Activated naive CD8-positive, alpha-beta T cell treated with anti-CD3 and anti-CD28 coated beads, Interleukin-2, amount 10 ng/mL, durations not matched to agents 7 days and 5 days (primary cell): ENCODE measurements around the gene OR5D16. TPM values are rescaled to one million over a fixed set of nuclear protein-coding genes. Genes with fewer than 3 reads are reported as not detected.
"Not testable (repeated sequence)": the region's sequence is repeated elsewhere in the genome, so short reads cannot be mapped to it uniquely, and the experiment has no call there.

Source experiments
- ATAC-seq: fragments of 150-1000 bp; cut with Tn5 transposase; one replicate; pipeline ENCODE4 v1.10.0; 2021; ENCODE audit warnings: low read depth, moderate library complexity
- POLR2A ChIA-PET: fragments of 350-600 bp; sonication (Branson Sonifier 250); formaldehyde crosslinking; loops from one replicate; lab custom pipeline; 2021; ENCODE audit warnings: antibody characterized with exemption; lab: Charles Lee
- DNase-seq: peaks from one replicate; pipeline ENCODE4 v3.0.0; 2021
- H3K27ac Mint-ChIP-seq: one replicate; pipeline ENCODE4 v1.8.0; 2022; ENCODE audit warnings: mild to moderate bottlenecking, mixed read lengths
- H3K27me3 Mint-ChIP-seq: one replicate; pipeline ENCODE4 v1.8.0; 2022; ENCODE audit warnings: mild to moderate bottlenecking, moderate library complexity, mixed read lengths
- H3K36me3 Mint-ChIP-seq: one replicate; pipeline ENCODE4 v1.8.0; 2021; ENCODE audit warnings: mild to moderate bottlenecking, mixed read lengths
- H3K4me1 Mint-ChIP-seq: one replicate; pipeline ENCODE4 v1.8.0; 2021; ENCODE audit warnings: mixed read lengths
- H3K4me3 Mint-ChIP-seq: one replicate; pipeline ENCODE4 v1.8.0; 2022; ENCODE audit warnings: mild to moderate bottlenecking, moderate library complexity, mixed read lengths
- H3K9me3 Mint-ChIP-seq: one replicate; pipeline ENCODE4 v1.8.0; 2021; ENCODE audit warnings: mixed read lengths
- total RNA-seq, 2 experiments: library from RNA; stranded (reverse); gene quantifications; one replicate each; pipeline ENCODE4 v1.2.3, GENCODE V29; 2021

Gene OR5D16
- not detected for total RNA-seq

GRCh38 chr11:55838452-55838851 is at the start of gene OR5D16:
Gene OR5D16, plus strand, starts transcription at chr11:55838752. Its CDS starts 0 bp downstream, at chr11:55838752.
- no peaks in the 10 kb centered on the region for H3K36me3 Mint-ChIP-seq
- ATAC-seq (no peak), DNase-seq (no peak)
- peaks cover 11% of the 10 kb centered on the region for H3K9me3 Mint-ChIP-seq
- no peaks in the 10 kb centered on the region for H3K4me1 Mint-ChIP-seq
- no peaks in the 10 kb centered on the region for H3K27me3 Mint-ChIP-seq
- H3K27ac Mint-ChIP-seq = no peak within 1 kb of the TSS
- POLR2A ChIA-PET = no interaction called here
- no peak within 1 kb of the TSS for H3K4me3 Mint-ChIP-seq

GRCh38 chr11:55791606-55792005 is 46.9 kb upstream of the OR5D16 start:
- H3K36me3 Mint-ChIP-seq = no peaks in the 10 kb centered on the region
- ATAC-seq (no peak), DNase-seq (no peak)
- H3K4me3 Mint-ChIP-seq = no peak overlapping the region
- POLR2A ChIA-PET = no interaction called here
- H3K9me3 Mint-ChIP-seq = peaks cover 10% of the 10 kb centered on the region
- no peaks in the 10 kb centered on the region for H3K4me1 Mint-ChIP-seq
- no peak overlapping the region for H3K27ac Mint-ChIP-seq
- no peaks in the 10 kb centered on the region for H3K27me3 Mint-ChIP-seq

- peaks cover 5% of the 10 kb centered on the region for H3K9me3 Mint-ChIP-seq
- H3K27ac Mint-ChIP-seq = no peak overlapping the region
- H3K27me3 Mint-ChIP-seq = no peaks in the 10 kb centered on the region
- no peaks in the 10 kb centered on the region for H3K4me1 Mint-ChIP-seq
- POLR2A ChIA-PET = no interaction called here
- no peaks in the 10 kb centered on the region for H3K36me3 Mint-ChIP-seq
- DNase-seq (no peak), ATAC-seq (no peak)
- H3K4me3 Mint-ChIP-seq = no peak overlapping the region
Observed at GRCh38 chr11:55793321-55793720, 45.2 kb upstream of the OR5D16 start.

- Mint-ChIP-seq H3K4me1 (no peaks in the 10 kb centered on the region), H3K36me3 (no peaks in the 10 kb centered on the region), H3K27me3 (no peaks in the 10 kb centered on the region), H3K4me3 (no peak within 1 kb of the TSS), H3K9me3 (peaks cover 11% of the 10 kb centered on the region), H3K27ac (no peak within 1 kb of the TSS)
- DNase-seq (no peak), ATAC-seq (no peak)
- POLR2A ChIA-PET = interaction anchor here (0.6 kb wide), 1 partner anchor 147 kb away, joined by 3 read pairs; no protein-coding TSS in a partner anchor
Observed at GRCh38 chr11:55795256-55795655, 43.3 kb upstream of the OR5D16 start, which contains the start of gene OR5D14. Gene OR5D14, plus strand, starts transcription at chr11:55795556. Its CDS starts 0 bp downstream, at chr11:55795556.

GRCh38 chr11:55806248-55806647 is 32.3 kb upstream of the OR5D16 start:
- Mint-ChIP-seq H3K36me3 (no peaks in the 10 kb centered on the region), H3K4me3 (no peak overlapping the region), H3K9me3 (peaks cover 23% of the 10 kb centered on the region), H3K27ac (no peak overlapping the region), H3K4me1 (no peaks in the 10 kb centered on the region), H3K27me3 (no peaks in the 10 kb centered on the region)
- DNase-seq (no peak), ATAC-seq (no peak)
- POLR2A ChIA-PET = no interaction called here

- Mint-ChIP-seq H3K4me1 (no peaks in the 10 kb centered on the region), H3K27me3 (no peaks in the 10 kb centered on the region), H3K36me3 (no peaks in the 10 kb centered on the region), H3K9me3 (peaks cover 18% of the 10 kb centered on the region), H3K27ac (no peak within 1 kb of the TSS), H3K4me3 (no peak within 1 kb of the TSS)
- DNase-seq (no peak), ATAC-seq (no peak)
- POLR2A ChIA-PET = no interaction called here
Observed at GRCh38 chr11:55811067-55811466, 27.5 kb upstream of the OR5D16 start, which contains the start of gene OR5L1. Gene OR5L1, plus strand, starts transcription at chr11:55811367. Its CDS starts 100 bp downstream, at chr11:55811467.

GRCh38 chr11:55819330-55819729 is 19.2 kb upstream of the OR5D16 start, which contains the start of gene OR5D18:
Gene OR5D18, plus strand, starts transcription at chr11:55819630. Its CDS starts 0 bp downstream, at chr11:55819630.
- H3K27me3 Mint-ChIP-seq = no peaks in the 10 kb centered on the region
- POLR2A ChIA-PET = no interaction called here
- H3K4me3 Mint-ChIP-seq = no peak within 1 kb of the TSS
- DNase-seq (no peak), ATAC-seq (no peak)
- no peak within 1 kb of the TSS for H3K27ac Mint-ChIP-seq
- H3K9me3 Mint-ChIP-seq = peaks cover 7% of the 10 kb centered on the region
- H3K36me3 Mint-ChIP-seq = no peaks in the 10 kb centered on the region
- no peaks in the 10 kb centered on the region for H3K4me1 Mint-ChIP-seq

GRCh38 chr11:55826919-55827318 is 11.6 kb upstream of the OR5D16 start, which contains the start of gene OR5L2:
Gene OR5L2, plus strand, starts transcription at chr11:55827219. Its CDS starts 0 bp downstream, at chr11:55827219.
- no peak within 1 kb of the TSS for H3K27ac Mint-ChIP-seq
- H3K36me3 Mint-ChIP-seq = no peaks in the 10 kb centered on the region
- no peaks in the 10 kb centered on the region for H3K27me3 Mint-ChIP-seq
- peaks cover 6% of the 10 kb centered on the region for H3K9me3 Mint-ChIP-seq
- H3K4me3 Mint-ChIP-seq = no peak within 1 kb of the TSS
- ATAC-seq (no peak), DNase-seq (no peak)
- POLR2A ChIA-PET = no interaction called here
- no peaks in the 10 kb centered on the region for H3K4me1 Mint-ChIP-seq

GRCh38 chr11:55847453-55847852 is 8.9 kb downstream of the OR5D16 start:
- ATAC-seq (no peak), DNase-seq (no peak)
- H3K27me3 Mint-ChIP-seq = no peaks in the 10 kb centered on the region
- no peak overlapping the region for H3K27ac Mint-ChIP-seq
- H3K4me1 Mint-ChIP-seq = no peaks in the 10 kb centered on the region
- H3K9me3 Mint-ChIP-seq = peaks cover 1% of the 10 kb centered on the region
- no peaks in the 10 kb centered on the region for H3K36me3 Mint-ChIP-seq
- H3K4me3 Mint-ChIP-seq = no peak overlapping the region
- POLR2A ChIA-PET = no interaction called here

GRCh38 chr11:55849037-55849436 is 10.5 kb downstream of the OR5D16 start:
- POLR2A ChIA-PET = no interaction called here
- Mint-ChIP-seq H3K27ac (no peak overlapping the region), H3K4me1 (no peaks in the 10 kb centered on the region), H3K4me3 (no peak overlapping the region), H3K36me3 (no peaks in the 10 kb centered on the region), H3K27me3 (no peaks in the 10 kb centered on the region), H3K9me3 (peaks cover 1% of the 10 kb centered on the region)
- ATAC-seq = no peak
- no peak for DNase-seq

GRCh38 chr11:55852141-55852540 is 13.6 kb downstream of the OR5D16 start:
- Mint-ChIP-seq H3K4me1 (no peaks in the 10 kb centered on the region), H3K27ac (no peak overlapping the region), H3K4me3 (no peak overlapping the region), H3K36me3 (no peaks in the 10 kb centered on the region), H3K9me3 (peaks cover 3% of the 10 kb centered on the region), H3K27me3 (no peaks in the 10 kb centered on the region)
- ATAC-seq = no peak
- POLR2A ChIA-PET = no interaction called here
- no peak for DNase-seq

- Mint-ChIP-seq H3K4me3 (no peak overlapping the region), H3K9me3 (peaks cover 5% of the 10 kb centered on the region), H3K27ac (no peak overlapping the region), H3K4me1 (no peaks in the 10 kb centered on the region), H3K36me3 (no peaks in the 10 kb centered on the region), H3K27me3 (no peaks in the 10 kb centered on the region)
- DNase-seq (no peak), ATAC-seq (no peak)
- POLR2A ChIA-PET = no interaction called here
Observed at GRCh38 chr11:55854704-55855103, 16.2 kb downstream of the OR5D16 start.

- H3K9me3 Mint-ChIP-seq, H3K27ac Mint-ChIP-seq, POLR2A ChIA-PET: not testable (repeated sequence)
Observed at GRCh38 chr11:55867354-55867753, 28.8 kb downstream of the OR5D16 start.

GRCh38 chr11:55872731-55873130 is 34.2 kb downstream of the OR5D16 start:
- ATAC-seq, H3K36me3 Mint-ChIP-seq, H3K9me3 Mint-ChIP-seq, DNase-seq, POLR2A ChIA-PET, H3K4me1 Mint-ChIP-seq, H3K27ac Mint-ChIP-seq, H3K4me3 Mint-ChIP-seq, H3K27me3 Mint-ChIP-seq: not testable (repeated sequence)

More at GRCh38 chr11:55867354-55867753, 28.8 kb downstream of the OR5D16 start:
- ATAC-seq, H3K4me3 Mint-ChIP-seq, DNase-seq, H3K27me3 Mint-ChIP-seq, H3K4me1 Mint-ChIP-seq, H3K36me3 Mint-ChIP-seq: not testable (repeated sequence)
